GM18519 (cell line): ENCODE measurements around the gene MGRN1.

Experiments
- ATAC-seq: cut with Tn5 transposase; IDR thresholded peaks from one replicate; pipeline ENCODE4 v1.9.1; 2021; ENCODE audit warnings: mild to moderate bottlenecking, moderate library complexity; ENCODE audit not compliant: unreplicated experiment, low FRiP score

MGRN1 gene

GRCh38 chr16:4684058-4684715, 59.6 kb downstream of the MGRN1 start:
- no peak for ATAC-seq

GRCh38 chr16:4684763-4685162, 60.1 kb downstream of the MGRN1 start:
- no peak for ATAC-seq

- no peak for ATAC-seq
These were observed 60.7 kb downstream of the MGRN1 start for GRCh38 chr16:4685292-4685691.

- ATAC-seq = no peak
These were observed 61.3 kb downstream of the MGRN1 start for GRCh38 chr16:4685776-4686496.

GRCh38 chr16:4686497-4687210, 62.0 kb downstream of the MGRN1 start:
- no peak for ATAC-seq

- no peak for ATAC-seq
These were observed 62.8 kb downstream of the MGRN1 start for GRCh38 chr16:4687416-4687815.

GRCh38 chr16:4687946-4688673, 63.5 kb downstream of the MGRN1 start:
- ATAC-seq = no peak

- no peak for ATAC-seq
These were observed 64.0 kb downstream of the MGRN1 start for GRCh38 chr16:4688674-4689045.

GRCh38 chr16:4689091-4689671, 64.6 kb downstream of the MGRN1 start:
- ATAC-seq = no peak

- ATAC-seq = no peak
These were observed 65.5 kb downstream of the MGRN1 start for GRCh38 chr16:4689864-4690704.

- ATAC-seq = no peak
These were observed 66.5 kb downstream of the MGRN1 start for GRCh38 chr16:4690946-4691665.

GRCh38 chr16:4691666-4692412, 67.2 kb downstream of the MGRN1 start:
- ATAC-seq = no peak

- ATAC-seq = peak; percentile 2
These were observed 68.1 kb downstream of the MGRN1 start for GRCh38 chr16:4692460-4693295.

GRCh38 chr16:4693296-4693955, 68.8 kb downstream of the MGRN1 start, which contains the start of gene NUDT16L1:
NUDT16L1 (plus strand) TSS chr16:4693562; CDS start chr16:4693727, 165 bp downstream.
- ATAC-seq = peak; percentile 90

- ATAC-seq = no peak
These were observed 69.5 kb downstream of the MGRN1 start for GRCh38 chr16:4693956-4694641.
